Kidney (tissue), 14 donors: ENCODE results near the gene FER. TPM values are rescaled to one million over a fixed set of nuclear protein-coding genes. Genes with fewer than 3 reads are reported as not detected.

Experiments used
- DNase-seq, 5 donors: peaks; one replicate each; pipeline ENCODE4 v3.0.0-alpha.2; 2013 to 2020
- FAIRE-seq: peaks from 2 replicates; lab custom pipeline; 2012; peaks lifted over from hg19 to GRCh38; lab: Jason Lieb, UNC
- H3K27ac ChIP-seq, 2 donors: one replicate each; pipeline ENCODE4 v1.7.0; 2013; ENCODE audit warnings: low read depth in 2 of 2, low read length in 2 of 2, inconsistent platforms in 1 of 2
- H3K27me3 ChIP-seq: one replicate; pipeline ENCODE4 v1.7.1; 2013; ENCODE audit warnings: low read length, inconsistent platforms; ENCODE audit not compliant: control insufficient read depth, insufficient read depth
- H3K36me3 ChIP-seq, 3 donors: one replicate each; pipeline versions ENCODE4 v1.7.0 to v1.7.1; 2013; ENCODE audit warnings: low read length in 3 of 3, control low read depth in 1 of 3, inconsistent platforms in 1 of 3; ENCODE audit not compliant: insufficient read depth in 3 of 3, control insufficient read depth in 2 of 3
- H3K4me1 ChIP-seq, 3 donors: one replicate each; pipeline versions ENCODE4 v1.7.0 to v1.7.1; 2013; ENCODE audit warnings: low read length in 3 of 3, inconsistent platforms in 1 of 3, low read depth in 1 of 3; ENCODE audit not compliant: control insufficient read depth in 2 of 3, insufficient read depth in 2 of 3
- H3K4me3 ChIP-seq, 3 donors: one replicate each; pipeline versions ENCODE4 v1.7.0 to v1.8.1; 2013; ENCODE audit warnings: low read length in 3 of 3, control low read depth in 1 of 3, inconsistent platforms in 1 of 3
- H3K9ac ChIP-seq, 3 donors: one replicate each; pipeline versions ENCODE4 v1.7.0 to v1.7.1; 2013; ENCODE audit warnings: low read length in 3 of 3, control low read depth in 1 of 3, inconsistent platforms in 1 of 3
- H3K9me3 ChIP-seq, 3 donors: one replicate each; pipeline versions ENCODE4 v1.7.0 to v1.7.1; 2013; ENCODE audit warnings: low read length in 3 of 3, control low read depth in 1 of 3, inconsistent platforms in 1 of 3; ENCODE audit not compliant: control insufficient read depth in 2 of 3, insufficient read depth in 1 of 3
- CTCF ChIP-seq: IDR thresholded peaks from 3 replicates; pipeline ENCODE4 v1.5.1; 2012; ENCODE audit warnings: mild to moderate bottlenecking, moderate library complexity, borderline replicate concordance; ENCODE audit not compliant: insufficient read depth; ENCODE audit errors: extremely low read depth
- intact Hi-C: fragments of 100-400 bp; cut with DNase I; formaldehyde crosslinking; loops from one replicate; pipeline ENCODE4 v1.11.1; 2022
- polyA plus RNA-seq: library from polyadenylated mRNA; stranded (reverse); fragments of 350-450 nt; fragmentation: Illumina TruSeq; extraction: RNeasy Lipid Tissue Mini Kit (QIAGEN cat#74804); gene quantifications from one replicate; pipeline ENCODE4 v1.2.3, GENCODE V29; 2014; ENCODE audit warnings: low read depth, low replicate concordance; ENCODE audit not compliant: insufficient read depth
- total RNA-seq: library from RNA; stranded (reverse); fragmentation: NEBNext Ultra II Directional; extraction: Animal tissue kit (Norgen Biotek cat#: 25700); gene quantifications from one replicate; pipeline ENCODE4 v1.2.1, GENCODE V29; 2021
- donor health status: control.
- donor health status: control.
- donor health status: control.
- donor health status: control.
- donor health status: control.
- donor health status: DM: yes; HTN: yes; CAD: no.
- donor health status: Normal renal cell carcinoma (clear cell type).

The FER gene
- total and polyA plus RNA-seq, 2 donors from 2014 or later, result 2.1 to 38.2 TPM

- H3K36me3 ChIP-seq, result no peaks in the 10 kb centered on the region
- H3K27ac ChIP-seq, result no peak overlapping the region
- intact Hi-C loops, result no loop called here
- H3K27me3 ChIP-seq, result no peaks in the 10 kb centered on the region
- H3K9ac ChIP-seq, result no peak overlapping the region
- no peak overlapping the region for H3K4me3 ChIP-seq
- FAIRE-seq (no peak), DNase-seq (no peak)
- peaks cover 0 to 4% (median 0%) of the 10 kb centered on the region in 3 donors for H3K9me3 ChIP-seq
- TF ChIP-seq CTCF, result no peak
- no peaks in the 10 kb centered on the region for H3K4me1 ChIP-seq
These were observed 281.1 kb downstream of the FER start for GRCh38 chr5:109028608-109029299.

GRCh38 chr5:109029847-109030246 is 282.1 kb downstream of the FER start:
- intact Hi-C loops, result no loop called here
- TF ChIP-seq CTCF, result no peak

GRCh38 chr5:109030360-109031143 is 282.9 kb downstream of the FER start:
- no peak for FAIRE-seq
- no peak overlapping the region for H3K27ac ChIP-seq

More at GRCh38 chr5:109029847-109030246, 282.1 kb downstream of the FER start:
- Histone ChIP-seq H3K27me3 (no peaks in the 10 kb centered on the region), H3K36me3 (no peaks in the 10 kb centered on the region), H3K4me1 (no peaks in the 10 kb centered on the region), H3K9me3 (no peaks in the 10 kb centered on the region), H3K9ac (no peak overlapping the region), H3K4me3 (no peak overlapping the region), H3K27ac (no peak overlapping the region)
- FAIRE-seq, result no peak
- DNase-seq, result no peak

More at GRCh38 chr5:109030360-109031143, 282.9 kb downstream of the FER start:
- no peak overlapping the region for H3K4me3 ChIP-seq
- no peaks in the 10 kb centered on the region for H3K27me3 ChIP-seq
- H3K4me1 ChIP-seq, result no peaks in the 10 kb centered on the region
- H3K36me3 ChIP-seq, result no peaks in the 10 kb centered on the region
- no peak for DNase-seq
- no peak overlapping the region for H3K9ac ChIP-seq
- intact Hi-C loops, result no loop called here
- no peak for TF ChIP-seq CTCF
- no peaks in the 10 kb centered on the region for H3K9me3 ChIP-seq
